HUES6 (cell line): ENCODE results near the gene BOD1L1.
A peak's percentile ranks its signal among the peaks of the same experiment; 100 is the strongest.

Experiments used
- H3K27ac ChIP-seq: 2 replicates; pipeline ENCODE4 v1.7.0; 2013; ENCODE audit warnings: low read depth, mild to moderate bottlenecking, low read length, inconsistent platforms
- H3K27me3 ChIP-seq: 2 replicates; pipeline ENCODE4 v1.6.1; 2013; ENCODE audit warnings: low read length; ENCODE audit not compliant: control insufficient read depth, insufficient read depth
- H3K36me3 ChIP-seq: 2 replicates; pipeline ENCODE4 v1.6.1; 2013; ENCODE audit warnings: low read length; ENCODE audit not compliant: control insufficient read depth, insufficient read depth
- H3K4me1 ChIP-seq: 2 replicates; pipeline ENCODE4 v1.6.1; 2013; ENCODE audit warnings: low read length; ENCODE audit not compliant: control insufficient read depth, insufficient read depth
- H3K4me3 ChIP-seq: 2 replicates; pipeline ENCODE4 v1.5.1; 2013; ENCODE audit warnings: low read depth, low read length
- H3K9ac ChIP-seq: one replicate; pipeline ENCODE4 v1.6.1; 2013; ENCODE audit warnings: mild to moderate bottlenecking, low read length
- H3K9me3 ChIP-seq: 2 replicates; pipeline ENCODE4 v1.6.1; 2013; ENCODE audit warnings: low read depth, low read length; ENCODE audit not compliant: control insufficient read depth, insufficient read depth

Gene BOD1L1

GRCh38 chr4:13627606-13628311, at the start of gene BOD1L1:
TSS of gene BOD1L1 (minus strand) at chr4:13627725. CDS start at chr4:13627587, 138 bp downstream.
- H3K27ac ChIP-seq = peak within 1 kb of the TSS; percentile 95
- H3K9ac ChIP-seq = peak within 1 kb of the TSS; percentile 97
- H3K4me1 ChIP-seq = peaks cover 5% of the 10 kb centered on the region; the same call in 1 of the 2 replicates
- peaks cover 5% of the 10 kb centered on the region; the same call in 1 of the 2 replicates for H3K36me3 ChIP-seq
- H3K27me3 ChIP-seq = no peaks in the 10 kb centered on the region
- H3K4me3 ChIP-seq = peak within 1 kb of the TSS; percentile 96
- no peaks in the 10 kb centered on the region for H3K9me3 ChIP-seq

- H3K36me3 ChIP-seq = no peaks in the 10 kb centered on the region
- no peak overlapping the region for H3K4me3 ChIP-seq
- no peak overlapping the region for H3K27ac ChIP-seq
- no peak overlapping the region for H3K9ac ChIP-seq
- H3K4me1 ChIP-seq = no peaks in the 10 kb centered on the region
- H3K27me3 ChIP-seq = no peaks in the 10 kb centered on the region
- peaks cover 6% of the 10 kb centered on the region; the same call in 1 of the 2 replicates for H3K9me3 ChIP-seq
Measured at GRCh38 chr4:13674971-13675370, 47.4 kb upstream of the BOD1L1 start.

- Histone ChIP-seq H3K9ac (no peak overlapping the region), H3K4me1 (no peaks in the 10 kb centered on the region), H3K27ac (no peak overlapping the region), H3K36me3 (no peaks in the 10 kb centered on the region), H3K27me3 (no peaks in the 10 kb centered on the region), H3K4me3 (no peak overlapping the region), H3K9me3 (peaks cover 3% of the 10 kb centered on the region; the same call in 1 of the 2 replicates)
Measured at GRCh38 chr4:13673167-13673566, 45.6 kb upstream of the BOD1L1 start.

- Histone ChIP-seq H3K4me1 (no peaks in the 10 kb centered on the region), H3K4me3 (no peak overlapping the region), H3K27me3 (no peaks in the 10 kb centered on the region)
Measured at GRCh38 chr4:13670456-13671160, 43.1 kb upstream of the BOD1L1 start.

GRCh38 chr4:13665701-13666660, 38.5 kb upstream of the BOD1L1 start:
- Histone ChIP-seq H3K9ac (no peak overlapping the region), H3K9me3 (no peaks in the 10 kb centered on the region), H3K4me1 (no peaks in the 10 kb centered on the region), H3K27me3 (no peaks in the 10 kb centered on the region), H3K36me3 (no peaks in the 10 kb centered on the region), H3K4me3 (no peak overlapping the region), H3K27ac (no peak overlapping the region)

More at GRCh38 chr4:13670456-13671160, 43.1 kb upstream of the BOD1L1 start:
- Histone ChIP-seq H3K36me3 (no peaks in the 10 kb centered on the region), H3K9me3 (peaks cover 3% of the 10 kb centered on the region; the same call in 1 of the 2 replicates), H3K27ac (no peak overlapping the region), H3K9ac (no peak overlapping the region)

GRCh38 chr4:13659341-13660070, 32.0 kb upstream of the BOD1L1 start:
- no peaks in the 10 kb centered on the region for H3K27me3 ChIP-seq
- H3K4me3 ChIP-seq = no peak overlapping the region
- H3K9ac ChIP-seq = no peak overlapping the region
- H3K36me3 ChIP-seq = no peaks in the 10 kb centered on the region
- peaks cover 6% of the 10 kb centered on the region; the same call in 1 of the 2 replicates for H3K9me3 ChIP-seq
- H3K27ac ChIP-seq = no peak overlapping the region
- H3K4me1 ChIP-seq = no peaks in the 10 kb centered on the region

- peaks cover 6% of the 10 kb centered on the region; the same call in 1 of the 2 replicates for H3K9me3 ChIP-seq
- H3K27ac ChIP-seq = no peak overlapping the region
- no peak overlapping the region for H3K9ac ChIP-seq
- H3K36me3 ChIP-seq = no peaks in the 10 kb centered on the region
- peak overlapping the region; percentile 23 for H3K4me3 ChIP-seq
- H3K27me3 ChIP-seq = no peaks in the 10 kb centered on the region
- no peaks in the 10 kb centered on the region; the same call in 1 of the 2 replicates for H3K4me1 ChIP-seq
Measured at GRCh38 chr4:13656569-13657405, 29.3 kb upstream of the BOD1L1 start.

GRCh38 chr4:13654162-13654797, 26.8 kb upstream of the BOD1L1 start:
- Histone ChIP-seq H3K9ac (no peak overlapping the region), H3K27me3 (no peaks in the 10 kb centered on the region), H3K36me3 (no peaks in the 10 kb centered on the region), H3K4me3 (peak overlapping the region; percentile 62), H3K27ac (no peak overlapping the region), H3K4me1 (no peaks in the 10 kb centered on the region; the same call in 1 of the 2 replicates), H3K9me3 (peaks cover 6% of the 10 kb centered on the region; the same call in 1 of the 2 replicates)

GRCh38 chr4:13653766-13654161, 26.2 kb upstream of the BOD1L1 start:
- Histone ChIP-seq H3K4me1 (no peaks in the 10 kb centered on the region; the same call in 1 of the 2 replicates), H3K27me3 (no peaks in the 10 kb centered on the region), H3K4me3 (no peak overlapping the region; the same call in 1 of the 2 replicates), H3K9ac (no peak overlapping the region), H3K36me3 (no peaks in the 10 kb centered on the region), H3K9me3 (peaks cover 6% of the 10 kb centered on the region; the same call in 1 of the 2 replicates), H3K27ac (no peak overlapping the region)
